GM19395 (cell line): Measurements from ENCODE around the gene CHST12.
"Not testable (repeated sequence)": the region's sequence is repeated elsewhere in the genome, so short reads cannot be mapped to it uniquely, and the experiment has no call there.

ENCODE experiments used
- ATAC-seq: cut with Tn5 transposase; IDR thresholded peaks from one replicate; pipeline ENCODE4 v1.9.1; 2021; ENCODE audit warnings: mild to moderate bottlenecking, moderate library complexity; ENCODE audit not compliant: unreplicated experiment

CHST12 gene

DNA sequence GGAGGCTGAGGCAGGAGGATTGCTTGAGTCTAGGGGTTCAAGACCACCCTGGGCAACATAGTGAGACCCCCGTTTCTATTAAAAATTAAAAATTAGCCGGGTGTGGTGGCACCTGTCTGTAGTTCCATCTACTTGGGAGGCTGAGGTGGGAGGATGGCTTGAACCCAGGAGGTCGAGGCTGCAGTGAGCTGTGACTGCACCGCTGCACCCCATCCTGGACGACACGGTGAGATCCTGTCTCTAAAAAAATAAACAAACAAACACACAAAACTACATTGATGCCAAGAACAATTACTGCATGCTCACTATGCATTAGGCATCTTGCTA lies 761 bp upstream of the CHST12 start:
- no peak for ATAC-seq

- ATAC-seq = no peak
These were observed 572 bp downstream of the CHST12 start for GRCh38 chr7:2403718-2404648.

DNA sequence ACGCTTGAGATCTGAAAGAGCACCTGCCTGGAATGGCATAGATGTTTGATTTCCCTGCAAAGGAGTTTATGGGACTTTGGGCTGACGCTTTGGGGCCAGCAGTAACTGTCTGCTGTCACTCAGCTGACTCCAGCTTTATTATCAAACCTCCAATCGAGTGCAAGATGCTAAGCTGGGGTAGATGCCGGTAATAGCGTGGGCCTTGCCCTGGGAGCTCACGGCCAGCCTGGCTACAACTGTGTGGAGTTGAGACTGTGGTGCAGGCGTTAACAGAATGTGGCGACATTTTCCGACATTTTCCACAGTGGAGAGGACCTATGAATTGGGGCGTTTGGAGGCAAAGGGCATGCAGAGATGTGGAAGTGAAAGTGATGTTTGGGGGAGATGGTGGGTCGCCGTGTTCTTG lies 1.3 kb downstream of the CHST12 start:
- no peak for ATAC-seq

- no peak for ATAC-seq
These were observed 1.8 kb downstream of the CHST12 start for GRCh38 chr7:2405201-2405600.

DNA sequence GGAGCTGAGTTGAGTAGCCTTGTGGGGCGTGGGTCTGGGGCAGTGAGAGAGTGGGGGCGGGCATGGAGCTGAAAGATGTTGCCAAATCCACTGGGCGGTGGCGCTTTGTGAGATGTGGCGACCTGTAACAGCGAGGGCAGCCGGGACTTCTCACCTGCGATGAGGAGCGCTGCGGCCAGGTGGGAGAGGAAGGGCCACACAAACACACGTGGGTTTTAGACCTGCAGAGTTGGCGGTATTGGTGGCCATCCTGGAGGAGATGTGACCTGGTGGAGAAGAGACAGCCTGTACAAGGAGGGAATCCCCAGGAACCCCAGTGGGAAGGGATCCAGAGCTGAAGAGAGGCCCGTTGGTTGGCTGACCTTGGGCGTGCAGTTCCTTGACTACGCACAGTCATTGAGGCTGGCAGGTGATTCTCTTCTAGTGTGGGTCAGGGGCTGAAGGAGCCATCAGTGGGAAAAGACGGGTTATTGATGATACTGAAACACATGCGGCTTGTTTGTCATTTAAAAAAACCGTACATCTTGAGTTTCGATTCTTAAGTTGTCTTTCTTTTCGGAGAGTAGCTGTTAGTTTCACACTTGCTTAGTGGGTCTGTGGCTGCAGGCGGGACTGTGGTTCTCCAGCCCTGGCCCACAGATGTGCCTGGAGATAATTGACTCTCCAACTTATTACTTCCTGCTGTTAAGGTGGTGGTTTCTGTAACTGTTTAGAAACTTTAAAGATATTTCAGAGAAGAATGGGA lies 2.4 kb downstream of the CHST12 start:
- ATAC-seq = peak; percentile 55

DNA sequence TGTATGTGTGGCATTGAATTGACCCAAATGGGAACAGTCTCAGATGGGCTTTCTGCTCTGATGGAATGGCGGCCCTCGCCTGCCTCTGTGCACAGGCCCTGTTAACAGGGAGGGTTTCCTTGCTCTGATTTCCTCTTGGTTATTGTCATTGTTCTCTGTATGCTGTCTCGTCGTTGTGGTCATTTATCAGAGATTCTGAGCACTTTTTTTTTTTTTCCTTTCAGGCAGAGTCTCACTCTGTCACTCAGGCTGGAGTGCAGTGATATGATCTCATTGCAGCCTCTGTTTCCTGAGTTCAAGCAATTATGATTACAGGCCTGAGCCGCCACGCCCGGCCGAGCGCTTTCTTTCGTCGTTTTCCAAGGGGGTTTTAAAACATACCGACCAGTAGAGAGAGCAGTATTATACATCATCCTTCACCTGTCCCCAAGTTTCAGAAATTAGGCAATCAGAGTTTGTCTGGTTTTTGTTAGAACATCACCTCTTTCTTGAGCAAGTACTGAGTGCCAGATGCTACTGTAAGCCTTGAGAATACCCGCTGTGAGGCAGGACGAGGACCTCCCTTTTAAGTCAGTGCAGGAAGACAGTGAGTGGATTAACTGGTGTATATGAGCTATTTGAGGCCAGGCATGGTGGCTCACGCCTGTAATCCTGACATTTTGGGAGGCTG lies 6.5 kb downstream of the CHST12 start:
- ATAC-seq = no peak

- ATAC-seq = no peak
These were observed 7.6 kb downstream of the CHST12 start for GRCh38 chr7:2411049-2411448.

GRCh38 chr7:2411815-2412586 lies 8.6 kb downstream of the CHST12 start:
- no peak for ATAC-seq

GRCh38 chr7:2412587-2413201 lies 9.3 kb downstream of the CHST12 start:
- no peak for ATAC-seq

DNA sequence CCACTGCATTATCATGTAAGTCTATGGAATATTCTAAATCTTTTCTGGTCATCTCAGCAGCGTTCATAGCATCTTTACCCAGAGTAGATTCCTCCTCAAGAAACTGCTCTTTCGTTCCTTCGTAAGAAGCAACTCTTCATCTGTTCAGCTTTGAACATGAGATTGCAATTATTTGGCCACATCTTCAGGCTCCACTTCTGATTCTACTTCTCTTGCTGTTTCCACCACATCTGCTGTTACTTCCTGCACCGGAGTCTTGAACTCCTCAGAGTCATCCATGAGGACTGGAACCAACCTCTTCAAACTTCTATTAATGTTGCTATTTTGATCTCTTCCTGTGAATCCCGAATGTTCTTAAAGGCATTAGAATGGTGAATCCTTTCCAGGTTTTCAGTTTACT lies 12.7 kb downstream of the CHST12 start:
- ATAC-seq = no peak

DNA sequence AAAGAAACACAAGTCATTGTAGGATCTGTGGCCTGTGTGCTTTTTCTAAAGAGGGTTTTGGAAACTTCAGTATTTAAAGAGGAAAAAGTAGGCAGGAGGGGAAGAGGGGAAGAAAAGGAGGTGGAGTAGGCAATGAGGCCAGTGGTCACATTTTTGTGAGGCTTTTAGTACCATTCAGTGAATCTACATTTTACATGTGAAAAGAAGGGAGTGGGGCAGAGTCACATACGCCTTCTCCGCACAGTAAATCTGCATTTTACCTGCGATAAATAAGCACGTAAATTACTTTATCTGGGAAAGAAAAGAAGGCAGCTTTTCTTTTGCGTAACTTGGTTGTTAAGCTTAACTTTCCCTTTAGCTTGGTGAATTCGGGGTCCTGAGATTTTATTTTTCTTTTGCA lies 13.2 kb downstream of the CHST12 start:
- ATAC-seq = no peak

- not testable (repeated sequence) for ATAC-seq
These were observed 13.8 kb downstream of the CHST12 start for GRCh38 chr7:2417178-2417577.

DNA sequence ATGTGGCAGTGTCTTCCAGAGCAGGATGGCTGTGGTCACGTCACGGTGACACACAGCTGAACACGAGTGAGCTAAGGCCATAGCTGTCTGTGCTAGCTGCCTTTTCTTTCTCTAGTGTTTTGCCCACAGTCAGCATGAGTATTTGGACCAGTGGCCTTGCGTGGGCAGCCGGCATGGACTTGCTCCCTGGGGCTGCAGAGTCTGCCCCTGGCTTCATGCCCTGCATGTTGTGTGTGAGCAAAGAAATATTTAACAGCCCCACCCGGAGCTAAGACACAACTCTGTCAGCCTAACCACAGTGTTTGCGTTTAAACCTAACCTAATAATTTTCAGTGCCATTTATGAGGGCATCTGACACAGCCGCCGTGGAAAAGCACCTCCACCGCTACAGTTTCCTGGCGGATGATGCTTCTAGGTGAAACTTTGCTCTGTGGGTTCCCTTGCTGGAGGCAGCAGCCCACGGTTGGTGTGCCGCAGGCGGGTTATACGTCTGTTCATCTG lies 14.6 kb downstream of the CHST12 start:
- no peak for ATAC-seq

DNA sequence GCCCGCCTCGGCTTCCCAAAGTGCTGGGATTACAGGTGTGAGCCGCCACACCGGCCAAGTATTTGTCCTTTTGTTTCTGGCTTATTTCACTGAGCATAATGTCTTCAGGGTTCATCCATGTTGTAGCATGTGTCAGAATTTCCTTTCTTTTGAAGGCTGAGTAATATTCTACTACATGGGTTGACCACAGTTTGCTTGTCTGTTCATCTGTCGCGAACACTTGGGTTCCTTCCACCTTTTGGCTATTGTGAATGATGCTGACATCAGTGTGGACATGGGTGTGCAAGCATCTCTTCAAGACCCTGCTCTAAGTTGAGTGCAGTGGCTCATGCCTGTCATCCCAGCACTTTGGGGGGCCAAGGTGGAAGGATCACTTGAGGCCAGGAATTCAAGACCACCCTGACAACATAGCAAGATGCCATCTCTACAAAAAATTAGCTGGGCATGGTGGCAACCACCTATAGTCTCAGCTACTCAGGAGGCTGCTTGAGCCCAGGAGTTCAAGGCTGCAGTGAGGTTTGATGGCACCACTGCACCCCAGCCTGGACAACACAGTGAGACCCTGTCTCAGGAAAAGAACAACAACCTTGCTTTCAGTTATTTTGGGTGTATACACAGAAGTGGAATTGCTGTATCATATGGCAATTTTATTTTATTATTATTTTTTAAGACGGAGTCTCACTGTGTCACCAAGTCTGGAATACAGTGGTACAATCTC lies 17.0 kb downstream of the CHST12 start:
- ATAC-seq = no peak

GRCh38 chr7:2421943-2422310 lies 18.5 kb downstream of the CHST12 start:
- no peak for ATAC-seq

GRCh38 chr7:2425749-2426148 lies 22.3 kb downstream of the CHST12 start:
- ATAC-seq = no peak

DNA sequence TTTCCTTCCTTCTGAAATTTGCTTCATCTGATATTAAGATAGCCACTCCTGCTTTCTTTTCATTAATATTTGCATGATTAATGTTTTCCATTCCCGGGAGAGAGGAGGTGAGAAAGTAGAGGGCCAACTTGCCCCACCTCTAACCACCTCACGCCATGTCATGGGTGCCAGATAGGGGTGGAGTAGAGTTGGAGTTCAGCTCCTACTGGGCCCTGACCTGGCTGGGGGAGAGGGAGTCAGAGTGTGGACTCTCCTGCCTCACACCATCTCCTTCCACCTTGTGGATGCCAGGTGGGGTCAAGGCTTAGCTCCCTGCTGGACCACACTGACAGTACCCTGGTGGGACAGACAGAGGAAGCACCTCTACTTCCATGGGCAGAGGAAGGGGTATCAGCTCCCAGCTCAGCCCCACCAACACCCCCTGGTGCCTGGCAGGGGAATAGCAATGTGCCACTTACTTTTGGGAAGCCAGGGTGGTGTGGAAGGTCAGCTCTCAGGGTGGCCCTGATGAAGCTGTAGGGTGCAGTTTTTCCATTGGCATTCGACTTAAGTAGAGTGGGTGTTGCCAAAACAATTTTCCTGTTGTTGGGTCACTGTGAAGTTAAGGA lies 28.0 kb downstream of the CHST12 start:
- no peak for ATAC-seq

DNA sequence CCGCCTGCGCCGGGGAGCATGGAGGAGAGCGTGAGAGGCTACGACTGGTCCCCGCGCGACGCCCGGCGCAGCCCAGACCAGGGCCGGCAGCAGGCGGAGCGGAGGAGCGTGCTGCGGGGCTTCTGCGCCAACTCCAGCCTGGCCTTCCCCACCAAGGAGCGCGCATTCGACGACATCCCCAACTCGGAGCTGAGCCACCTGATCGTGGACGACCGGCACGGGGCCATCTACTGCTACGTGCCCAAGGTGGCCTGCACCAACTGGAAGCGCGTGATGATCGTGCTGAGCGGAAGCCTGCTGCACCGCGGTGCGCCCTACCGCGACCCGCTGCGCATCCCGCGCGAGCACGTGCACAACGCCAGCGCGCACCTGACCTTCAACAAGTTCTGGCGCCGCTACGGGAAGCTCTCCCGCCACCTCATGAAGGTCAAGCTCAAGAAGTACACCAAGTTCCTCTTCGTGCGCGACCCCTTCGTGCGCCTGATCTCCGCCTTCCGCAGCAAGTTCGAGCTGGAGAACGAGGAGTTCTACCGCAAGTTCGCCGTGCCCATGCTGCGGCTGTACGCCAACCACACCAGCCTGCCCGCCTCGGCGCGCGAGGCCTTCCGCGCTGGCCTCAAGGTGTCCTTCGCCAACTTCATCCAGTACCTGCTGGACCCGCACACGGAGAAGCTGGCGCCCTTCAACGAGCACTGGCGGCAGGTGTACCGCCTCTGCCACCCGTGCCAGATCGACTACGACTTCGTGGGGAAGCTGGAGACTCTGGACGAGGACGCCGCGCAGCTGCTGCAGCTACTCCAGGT lies 29.7 kb downstream of the CHST12 start:
- ATAC-seq = no peak
